GM13976 (cell line): ENCODE measurements around the gene BTBD7.
A peak's percentile ranks its signal among the peaks of the same experiment; 100 is the strongest.

Experiments
- DNase-seq: peaks from one replicate; pipeline ENCODE4 v3.0.0; 2012; ENCODE audit warnings: low spot score
- CTCF ChIP-seq: IDR thresholded peaks from 2 replicates; pipeline ENCODE4 v1.5.1; 2012; ENCODE audit warnings: borderline replicate concordance, mild to moderate bottlenecking; ENCODE audit not compliant: insufficient read depth; ENCODE audit errors: extremely low read depth, missing control alignments, control extremely low read depth
- in situ Hi-C: fragments of 300-500 bp; cut with MboI; formaldehyde crosslinking; loops from one replicate; pipeline ENCODE4 v1.12.0; 2022; ENCODE audit warnings: low sequenced_read_pairs, mixed read lengths, inconsistent platforms; ENCODE audit not compliant: unreplicated experiment

Gene BTBD7

GRCh38 chr14:93228550-93228949 lies 104.3 kb downstream of the BTBD7 start:
- DNase-seq = no peak
- TF ChIP-seq CTCF = no peak
- in situ Hi-C loops = no loop called here

GRCh38 chr14:93223565-93223964 lies 109.3 kb downstream of the BTBD7 start:
- TF ChIP-seq CTCF = no peak
- in situ Hi-C loops = no loop called here
- no peak for DNase-seq

- TF ChIP-seq CTCF = no peak
- no peak for DNase-seq
- in situ Hi-C loops = no loop called here
These were observed 112.3 kb downstream of the BTBD7 start for GRCh38 chr14:93220509-93220908.

- in situ Hi-C loops = no loop called here
- peak; percentile 62 for DNase-seq
- TF ChIP-seq CTCF = peak; percentile 79
These were observed 113.6 kb downstream of the BTBD7 start for GRCh38 chr14:93219103-93219726.

- no peak for DNase-seq
- in situ Hi-C loops = no loop called here
- TF ChIP-seq CTCF = no peak
These were observed 118.2 kb downstream of the BTBD7 start for GRCh38 chr14:93214598-93214997.

GRCh38 chr14:93212432-93212831 lies 120.4 kb downstream of the BTBD7 start:
- no peak for TF ChIP-seq CTCF
- in situ Hi-C loops = no loop called here
- peak; percentile 59 for DNase-seq

GRCh38 chr14:93207468-93208308 lies 125.1 kb downstream of the BTBD7 start:
- peak; percentile 64 for TF ChIP-seq CTCF
- peak; percentile 69 for DNase-seq
- in situ Hi-C loops = no loop called here
